MCF 10A (cell line): ENCODE measurements around the gene RTN3. TPM values are rescaled to one million over a fixed set of nuclear protein-coding genes. Genes with fewer than 3 reads are reported as not detected.

ENCODE experiments used
- BruUV-seq: library from RNA; stranded (reverse); fragments of 400-500 nt; replicated peaks from 2 replicates; lab custom pipeline; 2021; lab: Mats Ljungman, UMichigan
- CTCF ChIA-PET: fragments of 300-600 bp; sonication (Branson Sonifier 250); formaldehyde crosslinking; extraction: SDS; loops from one replicate; lab custom pipeline; 2021; ENCODE audit warnings: antibody characterized with exemption, inconsistent platforms; lab: Yijun Ruan, JAX
- POLR2A ChIA-PET: fragments of 300-600, 350-650 bp; sonication (Branson Sonifier 250); formaldehyde crosslinking; extraction: SDS; loops from one replicate; lab custom pipeline; 2020; ENCODE audit warnings: antibody characterized with exemption, inconsistent platforms; lab: Yijun Ruan, JAX
- DNase-seq: peaks from one replicate; pipeline ENCODE4 v3.0.0-alpha.2; 2018; ENCODE audit not compliant: unreplicated experiment
- H3K27ac Mint-ChIP-seq: one replicate; pipeline ENCODE4 v1.8.0; 2022; ENCODE audit warnings: mild to moderate bottlenecking, low read depth, mixed read lengths; ENCODE audit not compliant: unreplicated experiment
- H3K27me3 Mint-ChIP-seq: one replicate; pipeline ENCODE4 v1.8.0; 2022; ENCODE audit warnings: mixed read lengths; ENCODE audit not compliant: insufficient read depth, unreplicated experiment
- H3K36me3 Mint-ChIP-seq: one replicate; pipeline ENCODE4 v1.8.0; 2022; ENCODE audit warnings: mild to moderate bottlenecking, moderate library complexity, mixed read lengths; ENCODE audit not compliant: insufficient read depth, unreplicated experiment
- H3K4me1 Mint-ChIP-seq: one replicate; pipeline ENCODE4 v1.8.0; 2022; ENCODE audit warnings: mixed read lengths; ENCODE audit not compliant: insufficient read depth, unreplicated experiment
- H3K4me3 Mint-ChIP-seq: one replicate; pipeline ENCODE4 v1.8.0; 2022; ENCODE audit warnings: mild to moderate bottlenecking, moderate library complexity, mixed read lengths; ENCODE audit not compliant: unreplicated experiment
- H3K9me3 Mint-ChIP-seq: one replicate; pipeline ENCODE4 v1.8.0; 2022; ENCODE audit warnings: mixed read lengths; ENCODE audit not compliant: unreplicated experiment
- intact Hi-C: fragments of 100-400 bp; cut with micrococcal nuclease; formaldehyde crosslinking; loops from 2 replicates; pipeline ENCODE4 v1.14.1; 2022
- total RNA-seq: library from RNA; stranded (reverse); gene quantifications from 2 replicates; pipeline ENCODE4 v1.2.3, GENCODE V29; 2022
- TF ChIP-seq, protein P1 (sequence below): fragments of 200-600 bp; IDR thresholded peaks from one replicate; pipeline ENCODE4 v1.8.0; 2022; ENCODE audit warnings: antibody characterized with exemption, mild to moderate bottlenecking; ENCODE audit not compliant: unreplicated experiment

RTN3 gene
- total RNA-seq, 1 experiment from 2014 or later, result 95.4 TPM

DNA sequence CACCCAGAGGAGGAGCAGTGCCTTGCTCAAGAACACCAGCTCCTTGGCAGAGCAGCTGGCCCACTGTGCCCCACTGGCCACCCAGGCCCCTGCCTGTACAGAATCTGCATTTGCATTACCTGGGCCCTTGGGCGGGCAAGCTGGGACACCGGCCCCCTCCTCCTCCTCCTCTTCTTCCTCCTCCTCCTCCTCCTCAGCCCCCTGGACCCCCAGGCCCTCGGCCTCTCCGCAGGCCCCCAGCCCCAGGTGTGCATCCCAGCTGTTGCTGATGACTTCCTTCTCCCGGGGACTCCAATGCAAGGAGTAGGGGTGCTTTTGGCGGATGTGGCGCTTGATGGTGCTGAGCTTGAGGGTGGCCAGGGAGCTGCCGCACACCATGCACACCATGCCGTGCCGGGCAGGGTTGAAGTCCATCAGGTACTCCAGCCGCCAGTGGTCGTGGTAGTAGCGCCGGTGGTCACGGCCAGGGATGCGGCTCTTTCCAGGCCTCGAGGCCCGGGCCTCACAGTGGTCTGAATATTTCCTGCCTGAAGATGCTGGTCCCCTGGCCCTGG lies 84.5 kb downstream of the RTN3 start:
- peaks cover 12% of the 10 kb centered on the region for H3K4me1 Mint-ChIP-seq
- peaks cover 15% of the 10 kb centered on the region for H3K36me3 Mint-ChIP-seq
- no peak overlapping the region for H3K4me3 Mint-ChIP-seq
- no peaks in the 10 kb centered on the region for H3K27me3 Mint-ChIP-seq
- POLR2A ChIA-PET, result interaction anchor here (0.7 kb wide), 1 partner anchor 539 kb away, joined by 3 read pairs; no protein-coding TSS in a partner anchor
- CTCF ChIA-PET, result interaction anchor here (0.6 to 3.8 kb wide), 6 partner anchors 27 to 180 kb away, joined by 3 to 36 read pairs (median 10); partner anchors contain the start of gene MARK2
- no peak for DNase-seq
- intact Hi-C loops, result loop anchor here (2.0 kb wide), 1 partner anchor 49 kb away; no protein-coding TSS in a partner anchor
- no peaks in the 10 kb centered on the region for H3K9me3 Mint-ChIP-seq
- TF ChIP-seq, protein P1, sequence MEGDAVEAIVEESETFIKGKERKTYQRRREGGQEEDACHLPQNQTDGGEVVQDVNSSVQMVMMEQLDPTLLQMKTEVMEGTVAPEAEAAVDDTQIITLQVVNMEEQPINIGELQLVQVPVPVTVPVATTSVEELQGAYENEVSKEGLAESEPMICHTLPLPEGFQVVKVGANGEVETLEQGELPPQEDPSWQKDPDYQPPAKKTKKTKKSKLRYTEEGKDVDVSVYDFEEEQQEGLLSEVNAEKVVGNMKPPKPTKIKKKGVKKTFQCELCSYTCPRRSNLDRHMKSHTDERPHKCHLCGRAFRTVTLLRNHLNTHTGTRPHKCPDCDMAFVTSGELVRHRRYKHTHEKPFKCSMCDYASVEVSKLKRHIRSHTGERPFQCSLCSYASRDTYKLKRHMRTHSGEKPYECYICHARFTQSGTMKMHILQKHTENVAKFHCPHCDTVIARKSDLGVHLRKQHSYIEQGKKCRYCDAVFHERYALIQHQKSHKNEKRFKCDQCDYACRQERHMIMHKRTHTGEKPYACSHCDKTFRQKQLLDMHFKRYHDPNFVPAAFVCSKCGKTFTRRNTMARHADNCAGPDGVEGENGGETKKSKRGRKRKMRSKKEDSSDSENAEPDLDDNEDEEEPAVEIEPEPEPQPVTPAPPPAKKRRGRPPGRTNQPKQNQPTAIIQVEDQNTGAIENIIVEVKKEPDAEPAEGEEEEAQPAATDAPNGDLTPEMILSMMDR, result no peak
- BruUV-seq, result no TSS peak
- H3K27ac Mint-ChIP-seq, result peak overlapping the region; percentile 54

DNA sequence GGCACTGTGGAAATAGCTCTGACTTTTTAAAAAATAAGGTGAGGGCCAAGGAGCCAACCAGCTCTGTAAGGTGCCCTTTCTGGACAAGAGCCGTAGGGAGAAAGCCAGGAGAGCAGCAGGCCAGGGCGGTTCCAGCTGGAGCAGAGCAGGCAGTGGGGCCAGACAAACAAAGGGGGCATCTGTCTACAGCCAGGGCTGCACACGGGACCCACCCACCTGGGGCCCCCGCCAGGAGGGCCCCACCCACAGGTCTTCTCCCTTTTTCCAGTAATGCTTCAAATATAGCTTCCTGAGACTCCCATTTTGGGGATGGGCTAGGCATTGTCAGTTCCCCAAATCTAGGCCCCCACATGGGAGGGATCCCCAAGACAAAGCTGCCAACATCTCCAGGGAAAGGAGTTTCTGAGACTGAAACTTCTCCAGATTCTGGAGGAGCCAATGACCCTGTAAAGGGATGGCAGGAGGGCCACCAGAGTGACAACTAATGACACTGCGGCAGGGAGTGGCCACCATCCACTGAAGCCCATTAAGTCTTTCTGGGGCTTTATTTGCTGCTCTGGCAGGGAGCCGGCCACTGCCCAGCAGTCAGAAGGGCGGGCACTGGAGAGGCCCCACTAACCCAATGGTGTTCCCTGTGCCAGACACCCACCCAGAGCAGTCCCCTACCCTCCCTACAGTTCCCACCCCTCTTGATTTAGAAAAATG lies 85.4 kb downstream of the RTN3 start:
- Mint-ChIP-seq H3K27me3 (no peaks in the 10 kb centered on the region), H3K36me3 (peaks cover 7% of the 10 kb centered on the region), H3K4me3 (peak overlapping the region; percentile 97), H3K9me3 (no peaks in the 10 kb centered on the region), H3K27ac (peak overlapping the region; percentile 68), H3K4me1 (peaks cover 12% of the 10 kb centered on the region)
- intact Hi-C loops, result loop anchor here (1.0 to 2.0 kb wide), 2 partner anchors 48 to 387 kb away; no protein-coding TSS in a partner anchor
- ChIA-PET CTCF (interaction anchor here (0.6 to 3.8 kb wide), 11 partner anchors 12 to 179 kb away, joined by 3 to 36 read pairs (median 4); partner anchors contain the start of gene MARK2), POLR2A (interaction anchor here (0.5 to 2.2 kb wide), 4 partner anchors 17 to 538 kb away, joined by 3 to 6 read pairs (median 3); no protein-coding TSS in a partner anchor)
- TF ChIP-seq, protein P1, result no peak
- BruUV-seq, result no TSS peak
- DNase-seq, result no peak

DNA sequence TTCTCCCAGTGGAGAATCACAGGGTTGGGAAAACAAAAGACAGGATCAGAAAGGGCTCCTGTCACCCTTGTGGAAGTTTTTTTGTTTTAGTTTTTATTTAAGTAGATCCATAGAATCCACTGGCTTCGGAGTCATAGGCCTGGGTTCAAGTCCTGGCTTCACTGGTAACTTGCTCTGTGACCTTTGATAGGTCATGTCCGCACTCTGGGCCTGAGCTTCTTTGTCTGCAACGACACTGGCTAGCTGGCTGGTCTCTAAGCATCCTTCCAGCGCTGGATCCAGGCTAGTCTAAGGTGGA lies 85.9 kb downstream of the RTN3 start:
- no peaks in the 10 kb centered on the region for H3K9me3 Mint-ChIP-seq
- POLR2A ChIA-PET, result interaction anchor here (0.6 to 2.4 kb wide), 11 partner anchors 17 to 272 kb away, joined by 3 to 14 read pairs (median 3); partner anchors contain the start of genes COX8A, RTN3 and SPINDOC
- peaks cover 12% of the 10 kb centered on the region for H3K4me1 Mint-ChIP-seq
- no TSS peak for BruUV-seq
- H3K27ac Mint-ChIP-seq, result peak overlapping the region; percentile 68
- TF ChIP-seq, protein P1, result no peak
- H3K4me3 Mint-ChIP-seq, result peak overlapping the region; percentile 97
- intact Hi-C loops, result loop anchor here (1.0 to 2.0 kb wide), 2 partner anchors 48 to 386 kb away; no protein-coding TSS in a partner anchor
- peaks cover 2% of the 10 kb centered on the region for H3K36me3 Mint-ChIP-seq
- CTCF ChIA-PET, result interaction anchor here (0.6 to 3.8 kb wide), 18 partner anchors 12 to 396 kb away, joined by 3 to 36 read pairs (median 4); partner anchors contain the start of gene MARK2
- no peaks in the 10 kb centered on the region for H3K27me3 Mint-ChIP-seq
- no peak for DNase-seq
